HepG2 (cell line): Measurements from ENCODE around the gene RNPEPL1. TPM values are rescaled to one million over a fixed set of nuclear protein-coding genes. Genes with fewer than 3 reads are reported as not detected.

ENCODE experiments used
- ATAC-seq: fragments of 200-7000 bp; cut with Tn5 transposase; 3 replicates; pipeline ENCODE4 v1.9.1; 2020; ENCODE audit warnings: mild to moderate bottlenecking, moderate library complexity
- BruUV-seq: library from RNA; stranded (reverse); fragments of 400-500 nt; replicated peaks from 2 replicates; lab custom pipeline; 2021; lab: Mats Ljungman, UMichigan
- CTCF ChIA-PET: fragments of 300-600 bp; formaldehyde crosslinking; extraction: SDS; loops from one replicate; lab custom pipeline; 2021; ENCODE audit warnings: low total read pairs, inconsistent platforms, low intra/inter-chr PET ratio; lab: Yijun Ruan, JAX
- POLR2A ChIA-PET: fragments of 350-600 bp; sonication (Branson Sonifier 250); formaldehyde crosslinking; loops from one replicate; lab custom pipeline; 2020; ENCODE audit warnings: antibody characterized with exemption, inconsistent platforms; lab: Yijun Ruan, JAX
- DNase-seq: peaks from one replicate; pipeline ENCODE4 v3.0.0-alpha.2; 2015; ENCODE audit warnings: low spot score
- FAIRE-seq: peaks from 3 replicates; lab custom pipeline; 2011; peaks lifted over from hg19 to GRCh38; lab: Jason Lieb, UNC
- H2AFZ ChIP-seq: one replicate; pipeline ENCODE4 v1.6.1; 2011; ENCODE audit warnings: low read length, inconsistent platforms
- H3K27ac ChIP-seq: fragments of 300-600 bp; 3 replicates; pipeline ENCODE4 v1.8.0; 2011; ENCODE audit warnings: mixed run types, mild to moderate bottlenecking, mixed read lengths, low read length, inconsistent platforms; ENCODE audit not compliant: insufficient read depth; ENCODE audit errors: extremely low read length
- H3K27me3 ChIP-seq, 2 experiments: fragments of 200-600 bp in 1 of 2; 2 replicates in 1 of 2; 3 replicates in 1 of 2; pipeline versions ENCODE4 v1.6.0 to v1.8.0; 2011; ENCODE audit warnings: low read length in 2 of 2, mild to moderate bottlenecking in 2 of 2, moderate library complexity in 2 of 2, inconsistent platforms in 1 of 2; ENCODE audit not compliant: insufficient read depth in 2 of 2, control insufficient read depth in 1 of 2
- H3K36me3 ChIP-seq, 2 experiments: fragments of 200-600 bp in 1 of 2; replicated peaks in 1 of 2; 2 replicates in 1 of 2; 3 replicates in 1 of 2; pipeline versions ENCODE4 v1.5.1 to v1.8.0; 2011; ENCODE audit warnings: low read length in 2 of 2, inconsistent platforms in 1 of 2; ENCODE audit not compliant: insufficient read depth in 2 of 2, control insufficient read depth in 1 of 2
- H3K4me1 ChIP-seq: 2 replicates; pipeline ENCODE4 v1.5.1; 2012; ENCODE audit warnings: low read length, inconsistent platforms; ENCODE audit not compliant: insufficient read depth
- H3K4me2 ChIP-seq: 2 replicates; pipeline ENCODE4 v1.6.0; 2011; ENCODE audit warnings: low read depth, low read length, inconsistent platforms
- H3K4me3 ChIP-seq, 3 experiments: fragments of 200-600 bp in 1 of 3; sonication (generic), shearing (Covaris generic) in 1 of 3; replicated peaks in 1 of 3; 2 replicates each; pipeline ENCODE4 v1.5.1; 2011 to 2016; ENCODE audit warnings: low read length in 3 of 3, inconsistent platforms in 2 of 3, low read depth in 2 of 3, mild to moderate bottlenecking in 2 of 3, control low read depth in 1 of 3, mixed read lengths in 1 of 3; ENCODE audit not compliant: insufficient read depth in 1 of 3
- H3K79me2 ChIP-seq: one replicate; pipeline ENCODE4 v1.6.1; 2011; ENCODE audit warnings: low read length, inconsistent platforms; ENCODE audit not compliant: insufficient read depth
- H3K9ac ChIP-seq: 2 replicates; pipeline ENCODE4 v1.6.0; 2011; ENCODE audit warnings: mild to moderate bottlenecking, low read depth, low read length, inconsistent platforms; ENCODE audit not compliant: insufficient read depth
- H3K9me3 ChIP-seq: 2 replicates; pipeline ENCODE4 v1.5.1; 2012; ENCODE audit warnings: mild to moderate bottlenecking, low read length
- H4K20me1 ChIP-seq: 2 replicates; pipeline ENCODE4 v1.6.0; 2011; ENCODE audit warnings: inconsistent platforms, mild to moderate bottlenecking, low read length, moderate library complexity; ENCODE audit not compliant: insufficient read depth
- ATF6 ChIP-seq: sonication (generic); formaldehyde crosslinking; conservative IDR thresholded peaks from 2 replicates; pipeline ENCODE4 v1.4.0; 2020; ENCODE audit warnings: missing genetic modification reagents
- CENPT ChIP-seq: sonication (generic); formaldehyde crosslinking; IDR thresholded peaks from 2 replicates; pipeline ENCODE4 v1.8.0; 2022; ENCODE audit warnings: low read depth, mild to moderate bottlenecking, moderate library complexity, missing genetic modification reagents
- ESRRA ChIP-seq: sonication (generic); formaldehyde crosslinking; IDR thresholded peaks from 2 replicates; pipeline ENCODE4 v1.5.1; 2020; ENCODE audit warnings: mild to moderate bottlenecking, low read depth, missing genetic modification reagents
- IKZF5 ChIP-seq: IDR thresholded peaks from 2 replicates; pipeline ENCODE4 v1.6.1; 2018; ENCODE audit warnings: missing genetic modification reagents, mild to moderate bottlenecking, missing compliant biosample characterization
- MAFG ChIP-seq: sonication (generic); formaldehyde crosslinking; IDR thresholded peaks from 2 replicates; pipeline ENCODE4 v1.5.1; 2020; ENCODE audit warnings: mild to moderate bottlenecking, missing genetic modification reagents
- NFATC3 ChIP-seq: sonication (generic); formaldehyde crosslinking; IDR thresholded peaks from 2 replicates; pipeline ENCODE4 v1.5.1; 2020; ENCODE audit warnings: mild to moderate bottlenecking, missing genetic modification reagents
- NFIB ChIP-seq: sonication (generic); formaldehyde crosslinking; IDR thresholded peaks from 2 replicates; pipeline ENCODE4 v1.9.0; 2021; ENCODE audit warnings: missing genetic modification reagents, mild to moderate bottlenecking, borderline replicate concordance
- SAP130 ChIP-seq: IDR thresholded peaks from 2 replicates; pipeline ENCODE4 v1.6.1; 2016; ENCODE audit warnings: low read depth
- SMARCC2 ChIP-seq: fragments of 450-650 bp; IDR thresholded peaks from 2 replicates; pipeline ENCODE4 v1.6.1; 2017; ENCODE audit warnings: antibody characterized with exemption, mild to moderate bottlenecking
- SMC3 ChIP-seq: IDR thresholded peaks from 2 replicates; pipeline ENCODE4 v1.6.1; 2011; ENCODE audit warnings: low read length, improper control_type of control experiment
- U2AF1 ChIP-seq: fragments of 200-400 bp; formaldehyde crosslinking; optimal IDR thresholded peaks from 2 replicates; pipeline ENCODE3; 2017; ENCODE audit warnings: mild to moderate bottlenecking, low read depth, low read length
- ZBTB43 ChIP-seq: sonication (generic); formaldehyde crosslinking; conservative IDR thresholded peaks from 2 replicates; pipeline ENCODE4 v1.4.0; 2020; ENCODE audit warnings: missing genetic modification reagents
- ZNF317 ChIP-seq: sonication (generic); formaldehyde crosslinking; IDR thresholded peaks from 2 replicates; pipeline ENCODE4 v1.5.0; 2020; ENCODE audit warnings: mild to moderate bottlenecking, missing genetic modification reagents
- ZNF468 ChIP-seq: sonication (generic); formaldehyde crosslinking; IDR thresholded peaks from 2 replicates; pipeline ENCODE4 v1.8.0; 2022; ENCODE audit warnings: mild to moderate bottlenecking, moderate library complexity, missing genetic modification reagents
- ZNF598 ChIP-seq: sonication (generic); formaldehyde crosslinking; IDR thresholded peaks from 2 replicates; pipeline ENCODE4 v1.5.1; 2020; ENCODE audit warnings: mild to moderate bottlenecking, missing genetic modification reagents, borderline replicate concordance
- WGBS: methylation state at CpG from one replicate; pipeline ENCODE4 v1.1.6; 2017; ENCODE audit warnings: low lambda C conversion rate; 5-methylcytosine and 5-hydroxymethylcytosine counted together
- in situ Hi-C: cut with HindIII; loops from 2 replicates; pipeline ENCODE4 v1.10.0; 2017; ENCODE audit warnings: low pct_unique_long_range_greater_than_20kb; ENCODE audit not compliant: extremely low pct_ligation_motif_present
- intact Hi-C: fragments of 100-400 bp; cut with micrococcal nuclease; formaldehyde crosslinking; loops from one replicate; pipeline ENCODE4 v1.10.0; 2022; ENCODE audit not compliant: unreplicated experiment
- polyA plus RNA-seq, 8 experiments: library from polyadenylated mRNA; depleted of rRNA in 3 of 8; stranded (reverse) in 7 of 8; unstranded in 1 of 8; fragments of >200 nt; fragmentation: Illumina TruSeq in 4 of 8; extraction: Trizol in 4 of 8; gene quantifications; 2 replicates each; pipeline versions ENCODE4 v1.2.1 to v1.2.3, GENCODE V29; 2011 to 2016; ENCODE audit warnings: low read depth in 4 of 8, missing spikeins in 1 of 8, mixed read lengths in 1 of 8; ENCODE audit not compliant: insufficient read depth in 1 of 8
- total RNA-seq, 5 experiments: library from RNA; depleted of rRNA; stranded (reverse); fragments of >200 nt; fragmentation: Illumina TruSeq; extraction: Trizol; gene quantifications; 2 replicates each; pipeline ENCODE4 v1.2.3, GENCODE V29; 2016; ENCODE audit warnings: low read depth in 1 of 5
- TF ChIP-seq, protein P1 (sequence below): sonication (generic); formaldehyde crosslinking; IDR thresholded peaks from 2 replicates; pipeline ENCODE4 v1.8.1; 2022; ENCODE audit warnings: low read depth, mild to moderate bottlenecking, missing genetic modification reagents

The RNPEPL1 gene
- total and polyA plus RNA-seq, 2 of the 13 experiments (the other 11 are each of a cell fraction or from before 2014, with no cell fraction given) = 13.0 to 18.0 TPM

DNA sequence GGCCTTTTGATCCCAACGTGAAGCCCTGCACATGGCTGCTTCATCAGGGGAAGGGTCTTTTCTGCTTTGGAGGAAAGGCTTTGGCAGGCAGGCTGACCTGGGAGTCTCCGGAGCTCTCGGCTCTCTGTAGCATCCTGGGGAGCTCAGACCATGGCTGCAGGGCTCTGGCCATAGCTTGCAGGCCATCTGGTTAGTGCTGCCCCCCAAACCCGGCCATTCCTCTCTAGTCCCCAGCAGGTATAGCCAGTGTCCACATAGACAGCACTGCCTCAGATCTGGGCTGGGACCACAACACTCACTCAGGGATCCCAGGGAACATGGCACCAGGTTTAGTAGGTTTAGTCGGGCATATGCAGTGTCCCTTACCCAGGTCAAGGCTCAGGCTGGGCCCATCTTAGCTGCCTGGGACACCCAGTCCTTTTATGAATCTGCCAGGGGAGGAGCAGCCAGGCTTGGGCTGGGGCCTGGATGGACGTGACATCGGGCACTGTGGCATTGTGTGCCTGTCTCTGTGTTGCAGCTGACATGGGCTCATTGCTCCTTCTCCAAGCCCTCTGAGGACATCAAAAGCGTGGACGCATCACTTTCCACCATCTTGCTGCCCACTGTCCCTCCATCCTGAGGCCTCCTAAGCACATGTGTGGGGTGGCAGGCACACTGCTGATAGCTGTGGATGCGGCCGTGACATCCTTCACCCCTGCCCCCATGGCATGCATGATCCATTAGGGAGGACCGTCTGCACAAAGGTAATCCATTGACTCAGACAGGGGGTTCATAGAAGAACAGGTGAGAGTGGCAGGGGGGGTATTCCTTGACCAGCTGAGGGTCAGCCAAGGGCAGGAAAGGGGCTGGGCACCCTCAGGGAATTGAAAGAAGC, 37.8 kb downstream of the RNPEPL1 start:
- ATAC-seq (peak; percentile 11), FAIRE-seq (no peak), DNase-seq (no peak)
- CTCF ChIA-PET = interaction anchor here (1.6 kb wide), 1 partner anchor 26 kb away, joined by 7 read pairs; no protein-coding TSS in a partner anchor
- H3K9me3 ChIP-seq = no peaks in the 10 kb centered on the region
- peaks cover 55% of the 10 kb centered on the region for H3K79me2 ChIP-seq
- H3K27me3 ChIP-seq = no peaks in the 10 kb centered on the region
- H4K20me1 ChIP-seq = 0 out of 2 replicates have a peak, but pooled peaks cover 7% of the 10 kb centered on the region
- peak overlapping the region; percentile 78 for H3K9ac ChIP-seq
- peaks cover 1 to 3% of the 10 kb centered on the region in 2 experiments; a peak in 2 of 5 replicates for H3K36me3 ChIP-seq
- POLR2A ChIA-PET = interaction anchor here (0.6 to 9.7 kb wide), 11 partner anchors 10 to 132 kb away, joined by 3 to 147 read pairs (median 12); partner anchors contain the start of genes CAPN10, DUSP28, GPR35 and RNPEPL1
- H2AFZ ChIP-seq = no peak overlapping the region
- no TSS peak for BruUV-seq
- intact Hi-C loops (loop anchor here (10.0 kb wide), 1 partner anchor 229 kb away; no protein-coding TSS in a partner anchor), in situ Hi-C loops (no loop called here)
- H3K4me2 ChIP-seq = peak overlapping the region; percentile 91
- WGBS = 41% methylated on average over 9 of the region's 12 CpGs
- H3K4me3 ChIP-seq = peak overlapping the region; percentile 66 to 74 (median 68)
- H3K27ac ChIP-seq = peak overlapping the region; percentile 91
- peaks cover 80% of the 10 kb centered on the region for H3K4me1 ChIP-seq
- TF ChIP-seq, protein P1, sequence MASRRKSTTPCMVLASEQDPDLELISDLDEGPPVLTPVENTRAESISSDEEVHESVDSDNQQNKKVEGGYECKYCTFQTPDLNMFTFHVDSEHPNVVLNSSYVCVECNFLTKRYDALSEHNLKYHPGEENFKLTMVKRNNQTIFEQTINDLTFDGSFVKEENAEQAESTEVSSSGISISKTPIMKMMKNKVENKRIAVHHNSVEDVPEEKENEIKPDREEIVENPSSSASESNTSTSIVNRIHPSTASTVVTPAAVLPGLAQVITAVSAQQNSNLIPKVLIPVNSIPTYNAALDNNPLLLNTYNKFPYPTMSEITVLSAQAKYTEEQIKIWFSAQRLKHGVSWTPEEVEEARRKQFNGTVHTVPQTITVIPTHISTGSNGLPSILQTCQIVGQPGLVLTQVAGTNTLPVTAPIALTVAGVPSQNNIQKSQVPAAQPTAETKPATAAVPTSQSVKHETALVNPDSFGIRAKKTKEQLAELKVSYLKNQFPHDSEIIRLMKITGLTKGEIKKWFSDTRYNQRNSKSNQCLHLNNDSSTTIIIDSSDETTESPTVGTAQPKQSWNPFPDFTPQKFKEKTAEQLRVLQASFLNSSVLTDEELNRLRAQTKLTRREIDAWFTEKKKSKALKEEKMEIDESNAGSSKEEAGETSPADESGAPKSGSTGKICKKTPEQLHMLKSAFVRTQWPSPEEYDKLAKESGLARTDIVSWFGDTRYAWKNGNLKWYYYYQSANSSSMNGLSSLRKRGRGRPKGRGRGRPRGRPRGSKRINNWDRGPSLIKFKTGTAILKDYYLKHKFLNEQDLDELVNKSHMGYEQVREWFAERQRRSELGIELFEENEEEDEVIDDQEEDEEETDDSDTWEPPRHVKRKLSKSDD (CRISPR knock-in tag) = 0 out of 2 replicates have a peak, but pooled peaks have one; percentile 13
- no peak for TF ChIP-seq U2AF1
- no peak for TF ChIP-seq NFATC3 (CRISPR knock-in tag)
- no peak for TF ChIP-seq SMARCC2
- TF ChIP-seq ESRRA = no peak
- TF ChIP-seq ZNF317 = no peak
- no peak; the same call in 1 of the 2 replicates for TF ChIP-seq ZNF598 (CRISPR knock-in tag)
- TF ChIP-seq IKZF5 (CRISPR knock-in tag) = no peak
- no peak for TF ChIP-seq ZBTB43 (CRISPR knock-in tag)
- TF ChIP-seq CENPT (CRISPR knock-in tag) = 0 out of 2 replicates have a peak, but pooled peaks have one; percentile 54
- 0 out of 2 replicates have a peak, but pooled peaks have one; percentile 67 for TF ChIP-seq NFIB (CRISPR knock-in tag)
- TF ChIP-seq ATF6 = no peak
- no peak for TF ChIP-seq ZNF468 (CRISPR knock-in tag)
- TF ChIP-seq SAP130 (CRISPR knock-in tag) = peak; percentile 37
- no peak for TF ChIP-seq MAFG
- no peak for TF ChIP-seq SMC3
